ENCODE data around the gene SRGN. TPM values are rescaled to one million over a fixed set of nuclear protein-coding genes. Genes with fewer than 3 reads are reported as not detected.

SRGN gene
- total and polyA plus RNA-seq, 2 of the 8 experiments (the other 6 are each of a cell fraction or from before 2014, with no cell fraction given): 0.06 TPM; not detected in 1

DNA sequence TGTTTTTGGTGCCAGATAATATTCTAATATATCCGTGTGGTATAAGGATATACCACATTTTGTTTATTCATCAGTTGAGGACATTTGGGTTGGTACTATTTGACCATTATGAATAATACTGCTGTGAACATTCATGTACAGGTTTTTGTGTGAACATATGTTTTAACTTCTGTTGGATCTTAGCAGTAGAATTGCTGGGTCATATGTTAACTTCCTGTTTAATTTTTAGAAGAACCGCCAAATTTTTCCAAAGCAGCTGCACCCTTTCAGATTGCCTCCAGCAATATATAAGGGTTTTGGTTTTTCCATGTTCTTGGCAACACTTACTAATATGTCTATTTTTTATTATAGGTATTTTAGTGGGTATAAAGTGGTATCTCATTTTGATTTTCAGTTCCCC, 58.9 kb downstream of the SRGN start:
- no peak overlapping the region for H2BK15ac ChIP-seq (ENCODE audit: low read length)
- H3K36me3 ChIP-seq (ENCODE audit: control insufficient read depth in 2 of 4, insufficient read depth in 4 of 4, low read length in 3 of 4): no peaks in the 10 kb centered on the region
- FAIRE-seq (no peak), DNase-seq (ENCODE audit: low read depth in 1 of 2, low spot score in 2 of 2) (no peak)
- TF ChIP-seq RFX5 (IDR thresholded peaks at IDR 0.05; ENCODE audit: borderline replicate concordance, low read depth, low read length) (no peak), POLR2AphosphoS5 (IDR thresholded peaks at IDR 0.05; ENCODE audit: low read depth, low read length) (no peak), SP4 (IDR thresholded peaks at IDR 0.05; ENCODE audit: low read length) (no peak), TBP (IDR thresholded peaks at IDR 0.05; ENCODE audit: low read depth, low read length) (no peak), GTF2F1 (IDR thresholded peaks at IDR 0.05; ENCODE audit: borderline replicate concordance, low read depth, low read length) (no peak), POLR2A (IDR thresholded peaks at IDR 0.05; ENCODE audit: control extremely low read depth in 1 of 2, low read depth in 2 of 2, low read length in 2 of 2) (no peak), CBX5 (IDR thresholded peaks at IDR 0.05; ENCODE audit: low read depth, low read length) (no peak), TCF12 (IDR thresholded peaks at IDR 0.05; ENCODE audit: low read depth, low read length) (no peak), POU5F1 (IDR thresholded peaks at IDR 0.05; ENCODE audit: low read depth, low read length) (no peak), SIN3A (conservative IDR thresholded peaks at IDR 0.05 in 1 of 2, IDR thresholded peaks at IDR 0.05 in 1 of 2; ENCODE audit: low read depth in 1 of 2, low read length in 2 of 2) (no peak)
- TF ChIP-seq, protein P1, sequence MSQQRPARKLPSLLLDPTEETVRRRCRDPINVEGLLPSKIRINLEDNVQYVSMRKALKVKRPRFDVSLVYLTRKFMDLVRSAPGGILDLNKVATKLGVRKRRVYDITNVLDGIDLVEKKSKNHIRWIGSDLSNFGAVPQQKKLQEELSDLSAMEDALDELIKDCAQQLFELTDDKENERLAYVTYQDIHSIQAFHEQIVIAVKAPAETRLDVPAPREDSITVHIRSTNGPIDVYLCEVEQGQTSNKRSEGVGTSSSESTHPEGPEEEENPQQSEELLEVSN (IDR thresholded peaks at IDR 0.05): no peak
- TF ChIP-seq, protein P2, sequence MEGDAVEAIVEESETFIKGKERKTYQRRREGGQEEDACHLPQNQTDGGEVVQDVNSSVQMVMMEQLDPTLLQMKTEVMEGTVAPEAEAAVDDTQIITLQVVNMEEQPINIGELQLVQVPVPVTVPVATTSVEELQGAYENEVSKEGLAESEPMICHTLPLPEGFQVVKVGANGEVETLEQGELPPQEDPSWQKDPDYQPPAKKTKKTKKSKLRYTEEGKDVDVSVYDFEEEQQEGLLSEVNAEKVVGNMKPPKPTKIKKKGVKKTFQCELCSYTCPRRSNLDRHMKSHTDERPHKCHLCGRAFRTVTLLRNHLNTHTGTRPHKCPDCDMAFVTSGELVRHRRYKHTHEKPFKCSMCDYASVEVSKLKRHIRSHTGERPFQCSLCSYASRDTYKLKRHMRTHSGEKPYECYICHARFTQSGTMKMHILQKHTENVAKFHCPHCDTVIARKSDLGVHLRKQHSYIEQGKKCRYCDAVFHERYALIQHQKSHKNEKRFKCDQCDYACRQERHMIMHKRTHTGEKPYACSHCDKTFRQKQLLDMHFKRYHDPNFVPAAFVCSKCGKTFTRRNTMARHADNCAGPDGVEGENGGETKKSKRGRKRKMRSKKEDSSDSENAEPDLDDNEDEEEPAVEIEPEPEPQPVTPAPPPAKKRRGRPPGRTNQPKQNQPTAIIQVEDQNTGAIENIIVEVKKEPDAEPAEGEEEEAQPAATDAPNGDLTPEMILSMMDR (IDR thresholded peaks at IDR 0.05; ENCODE audit: control extremely low read depth in 1 of 3, insufficient read depth in 1 of 3, low read depth in 1 of 3, low read length in 3 of 3): no peak
- CTCF ChIA-PET (ENCODE audit: partially characterized antibody): interaction anchor here (1.1 kb wide), 1 partner anchor 9 kb away, joined by 3 read pairs; no protein-coding TSS in a partner anchor
- H4K5ac ChIP-seq (ENCODE audit: insufficient read length, low read depth, low read length): no peak overlapping the region
- no peak overlapping the region for H3K14ac ChIP-seq (ENCODE audit: insufficient read length)
- no peak overlapping the region for H2BK12ac ChIP-seq (ENCODE audit: low read depth, low read length)
- no peak overlapping the region for H2BK20ac ChIP-seq (ENCODE audit: low read length)
- H3K4ac ChIP-seq (replicated peaks; ENCODE audit: insufficient read length, low read depth, low read length): no peak overlapping the region
- no peak overlapping the region for H2AFZ ChIP-seq (ENCODE audit: low read length)
- no peaks in the 10 kb centered on the region for H3K9me3 ChIP-seq (ENCODE audit: insufficient read depth in 2 of 2, low read depth in 1 of 2, low read length in 1 of 2)
- peaks cover 0 to 34% of the 10 kb centered on the region in 2 experiments; a peak in 2 of 4 replicates for H3K79me2 ChIP-seq (ENCODE audit: control insufficient read depth in 1 of 2, insufficient read depth in 2 of 2, low read length in 2 of 2)
- H3K79me1 ChIP-seq (ENCODE audit: low read depth, low read length): no peaks in the 10 kb centered on the region; the same call in 1 of the 2 replicates
- no peak overlapping the region for H4K8ac ChIP-seq (ENCODE audit: extremely low read depth, insufficient read depth, low read length)
- H3K9ac ChIP-seq (replicated peaks in 1 of 4; ENCODE audit: extremely low read depth in 1 of 4, low read depth in 3 of 4, low read length in 3 of 4): no peak overlapping the region
- no peak overlapping the region for H4K91ac ChIP-seq (replicated peaks; ENCODE audit: insufficient read length, low read length)
- H2BK5ac ChIP-seq (ENCODE audit: low read depth, low read length): no peak overlapping the region
- no peak overlapping the region for H2AK5ac ChIP-seq (ENCODE audit: low read depth, low read length)
- no peak overlapping the region for H2BK120ac ChIP-seq (replicated peaks; ENCODE audit: low read depth, low read length)
- no peak overlapping the region for H3K18ac ChIP-seq (ENCODE audit: extremely low read depth, low read length)
- no peaks in the 10 kb centered on the region for H3K23me2 ChIP-seq (ENCODE audit: low read depth, low read length)
- H3K4me2 ChIP-seq (ENCODE audit: insufficient read depth in 1 of 2, low read depth in 2 of 2, low read length in 2 of 2): no peak overlapping the region
- H4K20me1 ChIP-seq (replicated peaks in 1 of 2; ENCODE audit: control insufficient read depth in 1 of 2, insufficient read depth in 2 of 2, low read length in 2 of 2): peaks cover 2 to 7% of the 10 kb centered on the region in 2 experiments
- no peak overlapping the region for H3K4me3 ChIP-seq (ENCODE audit: extremely low read depth in 1 of 4, insufficient read depth in 2 of 4, low read depth in 3 of 4, low read length in 4 of 4)
- POLR2A ChIA-PET (ENCODE audit: partially characterized antibody): interaction anchor here (1.4 kb wide), 1 partner anchor 22 kb away, joined by 4 read pairs; the partner anchor contains the start of gene VPS26A
- H3K27me3 ChIP-seq (replicated peaks in 1 of 4; ENCODE audit: control insufficient read depth in 3 of 4, extremely low read depth in 1 of 4, insufficient read depth in 3 of 4, low read length in 3 of 4): no peaks in the 10 kb centered on the region
- 86% methylated on average over 2 of the region's 2 CpGs; no CpG with 5 or more reads in 1 of the 2 experiments for WGBS, 2 experiments (ENCODE audit: extremely low coverage in 1 of 2, insufficient coverage in 1 of 2, insufficient read length in 1 of 2, insufficient replicate concordance in 2 of 2, low coverage in 1 of 2, low lambda C conversion rate in 2 of 2, missing lambda C conversion rate in 1 of 2)
- H3K56ac ChIP-seq (replicated peaks; ENCODE audit: insufficient read length, low read depth, low read length): no peak overlapping the region
- H3K4me1 ChIP-seq (replicated peaks in 1 of 4; ENCODE audit: control insufficient read depth in 3 of 4, insufficient read depth in 4 of 4, low read length in 3 of 4): no peaks in the 10 kb centered on the region
- no peak overlapping the region for H3K27ac ChIP-seq (ENCODE audit: low read depth, low read length)
- no peak overlapping the region for H3K23ac ChIP-seq (ENCODE audit: insufficient read length)
